Suprapubic skin (tissue), 3 donors: ENCODE measurements around the gene IRF2BPL.

Experiments
- POLR2A ChIP-seq, 2 donors: fragments of 450-650 bp; IDR thresholded peaks; one replicate each; pipeline ENCODE4 v1.6.1; 2017; ENCODE audit warnings: antibody characterized with exemption in 2 of 2, mild to moderate bottlenecking in 2 of 2, moderate library complexity in 2 of 2
- TF ChIP-seq, protein P1 (sequence below), 2 donors: fragments of 200-600 bp in 1 of 2; fragments of 450-650 bp in 1 of 2; sonication (generic) in 1 of 2; IDR thresholded peaks; one replicate each; pipeline ENCODE4 v1.5.1; 2016 to 2019; ENCODE audit warnings: antibody characterized with exemption in 2 of 2, mild to moderate bottlenecking in 1 of 2, moderate library complexity in 1 of 2

DNA sequence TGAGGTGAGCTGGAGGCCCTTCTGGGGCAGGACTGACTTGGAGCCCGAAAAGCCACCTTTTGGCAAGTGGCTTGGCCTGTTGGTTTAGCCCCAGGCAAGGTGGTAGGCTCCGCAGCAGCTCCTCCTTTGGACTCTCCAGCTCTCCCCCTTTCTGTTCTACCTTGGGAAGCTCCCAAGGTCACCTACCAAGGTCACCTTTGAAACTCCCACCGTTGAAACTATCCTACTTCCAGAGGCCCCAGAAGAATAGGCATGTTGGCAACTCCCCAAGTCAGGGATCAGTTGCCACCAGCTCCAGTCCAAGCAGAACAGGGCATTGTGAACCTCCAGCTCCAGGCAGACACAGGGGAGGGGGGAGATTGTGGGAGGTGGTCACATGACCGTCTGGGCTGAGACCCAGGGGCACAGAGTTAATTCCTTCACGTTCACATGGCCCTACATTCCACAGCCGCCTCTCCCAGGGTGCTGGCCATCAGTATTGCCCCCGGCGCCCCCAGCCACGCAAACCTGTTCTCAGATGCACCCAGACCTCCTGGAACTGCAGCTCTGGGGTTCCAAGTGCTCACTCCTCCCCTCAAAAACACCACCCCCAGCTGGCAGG lies 14.4 kb downstream of the IRF2BPL start:
- TF ChIP-seq, protein P1, sequence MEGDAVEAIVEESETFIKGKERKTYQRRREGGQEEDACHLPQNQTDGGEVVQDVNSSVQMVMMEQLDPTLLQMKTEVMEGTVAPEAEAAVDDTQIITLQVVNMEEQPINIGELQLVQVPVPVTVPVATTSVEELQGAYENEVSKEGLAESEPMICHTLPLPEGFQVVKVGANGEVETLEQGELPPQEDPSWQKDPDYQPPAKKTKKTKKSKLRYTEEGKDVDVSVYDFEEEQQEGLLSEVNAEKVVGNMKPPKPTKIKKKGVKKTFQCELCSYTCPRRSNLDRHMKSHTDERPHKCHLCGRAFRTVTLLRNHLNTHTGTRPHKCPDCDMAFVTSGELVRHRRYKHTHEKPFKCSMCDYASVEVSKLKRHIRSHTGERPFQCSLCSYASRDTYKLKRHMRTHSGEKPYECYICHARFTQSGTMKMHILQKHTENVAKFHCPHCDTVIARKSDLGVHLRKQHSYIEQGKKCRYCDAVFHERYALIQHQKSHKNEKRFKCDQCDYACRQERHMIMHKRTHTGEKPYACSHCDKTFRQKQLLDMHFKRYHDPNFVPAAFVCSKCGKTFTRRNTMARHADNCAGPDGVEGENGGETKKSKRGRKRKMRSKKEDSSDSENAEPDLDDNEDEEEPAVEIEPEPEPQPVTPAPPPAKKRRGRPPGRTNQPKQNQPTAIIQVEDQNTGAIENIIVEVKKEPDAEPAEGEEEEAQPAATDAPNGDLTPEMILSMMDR (IDR thresholded peaks at IDR 0.05), result no peak
- TF ChIP-seq POLR2A (IDR thresholded peaks at IDR 0.05), result no peak
